ENCODE measurements around the gene DKK3. TPM values are rescaled to one million over a fixed set of nuclear protein-coding genes. Genes with fewer than 3 reads are reported as not detected.

DKK3 gene
- total RNA-seq, 1 donor from 2014 or later: 36.3 TPM

DNA sequence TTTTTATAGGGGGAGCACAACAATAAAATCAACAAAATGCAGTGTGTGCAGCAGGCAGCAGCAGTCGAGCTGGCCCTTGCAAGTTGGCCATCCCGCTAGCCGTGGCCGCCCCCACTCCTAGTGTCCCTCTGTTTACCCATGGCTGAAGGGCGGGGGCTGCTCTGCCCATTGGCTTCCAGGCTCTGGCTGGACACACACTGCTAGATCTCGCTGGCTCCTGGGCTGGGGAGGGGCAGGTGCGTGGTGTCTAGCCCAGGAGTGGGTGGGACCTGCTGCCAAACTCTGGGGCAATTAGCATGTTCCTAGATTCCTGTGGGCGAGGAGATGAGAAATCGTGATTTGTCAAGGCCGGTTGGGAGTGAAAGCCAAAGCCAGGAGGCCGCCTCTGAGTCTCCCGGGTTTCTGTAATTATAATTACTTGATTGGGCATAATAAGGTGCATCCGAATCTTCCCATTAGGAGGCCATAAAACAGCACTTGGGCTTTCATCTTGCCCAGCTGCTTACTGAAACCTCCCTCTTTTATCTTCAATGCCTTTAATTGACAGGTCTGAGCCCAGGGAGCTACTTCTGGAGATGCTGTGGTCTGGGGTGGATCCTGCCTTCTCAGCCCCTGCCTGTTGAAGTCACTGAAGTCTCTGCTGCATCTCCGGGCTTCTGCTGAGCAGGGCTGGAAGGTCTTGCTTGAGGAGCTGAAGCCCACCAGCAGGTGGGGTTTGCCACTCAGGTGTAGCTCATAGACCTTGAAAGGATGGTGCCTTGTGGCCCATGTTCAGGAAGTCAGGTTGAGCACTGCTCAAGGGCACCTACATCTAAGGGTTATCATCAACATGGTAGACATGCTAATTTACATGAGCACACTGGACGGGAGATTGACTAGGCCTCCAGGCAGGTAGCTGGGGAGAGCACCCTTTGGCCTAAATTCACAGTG lies 44.5 kb upstream of the DKK3 start:
- H3K36me3 Mint-ChIP-seq: no peaks in the 10 kb centered on the region
- DNase-seq (ENCODE audit: extremely low spot score, unreplicated experiment): no peak
- H3K4me1 Mint-ChIP-seq (ENCODE audit: unreplicated experiment): peaks cover 8% of the 10 kb centered on the region
- H3K9me3 Mint-ChIP-seq: no peaks in the 10 kb centered on the region
- no peak for TF ChIP-seq CTCF (conservative IDR thresholded peaks at IDR 0.05)
- H3K27ac Mint-ChIP-seq: no peak overlapping the region
- H3K4me3 Mint-ChIP-seq: no peak overlapping the region
- H3K27me3 Mint-ChIP-seq: no peaks in the 10 kb centered on the region

DNA sequence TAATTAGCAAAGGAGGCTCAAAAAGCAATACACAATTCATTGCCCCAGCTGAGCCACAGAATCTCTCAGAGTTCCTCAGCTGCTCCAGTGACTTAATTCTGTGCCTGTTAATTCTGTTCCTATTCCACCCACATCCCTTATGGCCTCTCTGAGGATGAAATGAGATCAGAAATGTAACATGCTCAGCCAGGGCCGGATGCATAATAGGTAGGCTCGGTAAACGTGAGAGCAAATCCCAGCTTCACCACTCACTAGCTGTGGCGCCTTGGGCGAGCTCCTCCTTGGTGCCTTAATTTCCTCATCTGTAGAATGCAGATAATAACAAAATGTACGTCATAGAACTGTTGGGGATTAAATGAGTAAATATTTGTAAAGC lies 42.8 kb upstream of the DKK3 start:
- no peak for TF ChIP-seq CTCF (conservative IDR thresholded peaks at IDR 0.05)
- Mint-ChIP-seq H3K4me3 (no peak overlapping the region), H3K9me3 (no peaks in the 10 kb centered on the region), H3K36me3 (no peaks in the 10 kb centered on the region), H3K27ac (no peak overlapping the region), H3K27me3 (peaks cover 3% of the 10 kb centered on the region), H3K4me1 (ENCODE audit: unreplicated experiment) (peaks cover 14% of the 10 kb centered on the region)
- DNase-seq (ENCODE audit: extremely low spot score, unreplicated experiment): no peak

GRCh38 chr11:12050470-12051286 lies 42.3 kb upstream of the DKK3 start:
- no peak for TF ChIP-seq CTCF (conservative IDR thresholded peaks at IDR 0.05)
- H3K27me3 Mint-ChIP-seq: peaks cover 3% of the 10 kb centered on the region
- H3K27ac Mint-ChIP-seq: no peak overlapping the region
- H3K4me1 Mint-ChIP-seq (ENCODE audit: unreplicated experiment): peaks cover 14% of the 10 kb centered on the region
- no peaks in the 10 kb centered on the region for H3K36me3 Mint-ChIP-seq
- DNase-seq (ENCODE audit: extremely low spot score, unreplicated experiment): no peak
- no peaks in the 10 kb centered on the region for H3K9me3 Mint-ChIP-seq
- no peak overlapping the region for H3K4me3 Mint-ChIP-seq

DNA sequence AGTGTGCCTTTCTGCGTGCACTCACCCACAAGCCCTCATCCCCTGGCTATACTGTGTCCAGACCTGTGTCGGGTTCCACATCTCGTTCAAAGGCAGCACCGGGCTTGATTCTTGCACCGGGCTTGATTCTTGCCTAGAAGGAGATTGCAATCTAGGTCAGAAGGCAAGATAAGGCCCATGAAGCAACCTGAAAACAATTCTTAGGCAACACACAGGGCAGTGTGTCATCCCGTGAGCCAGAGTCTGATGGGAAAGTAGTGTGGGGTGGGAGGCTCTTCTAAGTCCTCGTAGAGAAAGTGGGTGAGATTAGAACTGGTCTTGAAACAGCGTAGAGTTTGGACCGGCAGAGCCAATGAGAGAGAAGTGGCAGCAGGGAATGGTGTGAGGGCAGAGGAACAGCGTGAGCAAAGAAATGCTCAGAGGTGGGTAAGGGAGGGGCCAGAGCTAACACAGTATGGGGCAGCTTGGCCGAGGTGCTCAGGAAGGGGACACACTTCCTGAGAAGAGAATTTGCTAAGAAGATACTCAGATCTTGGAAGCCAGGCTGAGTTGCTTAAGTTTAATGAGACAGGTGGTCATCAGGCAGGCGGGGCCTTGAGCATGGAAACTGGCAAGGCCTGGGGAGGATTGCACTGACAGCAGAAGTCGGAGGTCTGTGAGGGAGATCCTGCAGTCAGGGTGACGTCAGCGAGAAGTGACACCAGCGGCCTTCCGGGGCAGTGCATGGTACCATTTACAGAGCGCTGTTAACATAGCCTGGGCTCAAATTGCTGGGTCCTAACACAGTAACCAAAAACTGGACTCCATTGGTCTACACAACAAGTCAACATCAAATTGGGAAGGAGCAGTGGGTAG lies 40.7 kb upstream of the DKK3 start:
- TF ChIP-seq CTCF (conservative IDR thresholded peaks at IDR 0.05): no peak
- no peak for DNase-seq (ENCODE audit: extremely low spot score, unreplicated experiment)
- Mint-ChIP-seq H3K4me3 (no peak overlapping the region), H3K27ac (no peak overlapping the region), H3K4me1 (ENCODE audit: unreplicated experiment) (peaks cover 18% of the 10 kb centered on the region), H3K9me3 (no peaks in the 10 kb centered on the region), H3K36me3 (no peaks in the 10 kb centered on the region), H3K27me3 (peaks cover 3% of the 10 kb centered on the region)

- H3K36me3 Mint-ChIP-seq: no peaks in the 10 kb centered on the region
- no peak for DNase-seq (ENCODE audit: extremely low spot score, unreplicated experiment)
- H3K27ac Mint-ChIP-seq: peak overlapping the region; percentile 7
- H3K4me3 Mint-ChIP-seq: no peak overlapping the region
- H3K9me3 Mint-ChIP-seq: no peaks in the 10 kb centered on the region
- peaks cover 22% of the 10 kb centered on the region for H3K4me1 Mint-ChIP-seq (ENCODE audit: unreplicated experiment)
- no peak for TF ChIP-seq CTCF (conservative IDR thresholded peaks at IDR 0.05)
- H3K27me3 Mint-ChIP-seq: peaks cover 3% of the 10 kb centered on the region
These were observed 38.3 kb upstream of the DKK3 start for GRCh38 chr11:12046636-12047236.

All from type B pancreatic cell (in vitro differentiated cells).